Panc1 (cell line): ENCODE data around the gene AGAP1. TPM values are rescaled to one million over a fixed set of nuclear protein-coding genes. Genes with fewer than 3 reads are reported as not detected.

Source experiments
- ATAC-seq: fragments of 200-7000 bp; cut with Tn5 transposase; 2 replicates; pipeline ENCODE4 v1.9.1; 2020; ENCODE audit warnings: mild to moderate bottlenecking, moderate library complexity
- BruUV-seq: library from RNA; stranded (reverse); fragments of 400-500 nt; replicated peaks from 2 replicates; lab custom pipeline; 2021; lab: Mats Ljungman, UMichigan
- CTCF ChIA-PET: fragments of 300-600 bp; sonication (Branson Sonifier 250); formaldehyde crosslinking; loops from one replicate; lab custom pipeline; 2022; ENCODE audit warnings: antibody characterized with exemption; lab: Charles Lee
- POLR2A ChIA-PET: fragments of 300-600 bp; sonication (Branson Sonifier 250); formaldehyde crosslinking; loops from one replicate; lab custom pipeline; 2022; ENCODE audit warnings: antibody characterized with exemption; lab: Charles Lee
- DNase-seq: peaks from one replicate; pipeline ENCODE4 v3.0.0-alpha.2; 2010; ENCODE audit warnings: low read depth, low spot score
- H3K27ac ChIP-seq: 2 replicates; pipeline ENCODE4 v1.5.1; 2011; ENCODE audit warnings: mild to moderate bottlenecking, low read length, inconsistent platforms
- H3K27me3 ChIP-seq: fragments of 200-500 bp; sonication (Bioruptor generic); 2 replicates; pipeline ENCODE4 v1.6.0; 2014; ENCODE audit warnings: low read length, inconsistent platforms; ENCODE audit not compliant: control insufficient read depth, insufficient read depth
- H3K36me3 ChIP-seq: fragments of 200-500 bp; sonication (Bioruptor generic); 2 replicates; pipeline ENCODE4 v1.5.1; 2014; ENCODE audit warnings: inconsistent platforms, mild to moderate bottlenecking, low read length, moderate library complexity; ENCODE audit not compliant: control insufficient read depth, insufficient read depth
- H3K4me1 ChIP-seq: 2 replicates; pipeline ENCODE4 v1.5.1; 2011; ENCODE audit warnings: inconsistent platforms, mild to moderate bottlenecking, low read length, moderate library complexity; ENCODE audit not compliant: control insufficient read depth, insufficient read depth
- H3K4me3 ChIP-seq, 2 experiments: 2 replicates each; pipeline ENCODE4 v1.5.1; 2011 to 2012; ENCODE audit warnings: low read depth in 2 of 2, low read length in 2 of 2, mild to moderate bottlenecking in 2 of 2, inconsistent platforms in 1 of 2, moderate library complexity in 1 of 2
- H3K9me3 ChIP-seq: fragments of 200-500 bp; sonication (Bioruptor generic); 2 replicates; pipeline ENCODE4 v1.5.1; 2014; ENCODE audit warnings: low read depth, mild to moderate bottlenecking, inconsistent platforms, low read length, moderate library complexity; ENCODE audit not compliant: control insufficient read depth, insufficient read depth
- CTCF ChIP-seq: fragments of 450-650 bp; IDR thresholded peaks from 2 replicates; pipeline ENCODE4 v1.5.1; 2017; ENCODE audit warnings: mild to moderate bottlenecking
- POLR2AphosphoS5 ChIP-seq: IDR thresholded peaks from 2 replicates; pipeline ENCODE4 v1.6.1; 2012; ENCODE audit warnings: mild to moderate bottlenecking, low read depth, low read length, moderate library complexity
- REST ChIP-seq, 2 experiments: IDR thresholded peaks; 2 replicates each; pipeline ENCODE4 v1.6.1; 2011 to 2012; ENCODE audit warnings: low read depth in 2 of 2, control low read depth in 1 of 2, low read length in 1 of 2, mild to moderate bottlenecking in 1 of 2, moderate library complexity in 1 of 2; ENCODE audit not compliant: insufficient read depth in 1 of 2
- SIN3A ChIP-seq: IDR thresholded peaks from 2 replicates; pipeline ENCODE4 v1.6.1; 2012; ENCODE audit warnings: low read depth, mild to moderate bottlenecking, low read length, moderate library complexity, borderline replicate concordance; ENCODE audit not compliant: insufficient read depth
- TCF7L2 ChIP-seq: IDR thresholded peaks from 2 replicates; pipeline ENCODE4 v1.6.1; 2011; ENCODE audit warnings: mild to moderate bottlenecking, low read depth, low read length, inconsistent platforms
- in situ Hi-C: cut with HindIII; loops from 2 replicates; pipeline ENCODE4 v1.10.0; 2016; ENCODE audit warnings: low sequenced_read_pairs, low pct_unique_long_range_greater_than_20kb
- intact Hi-C: fragments of 100-400 bp; cut with micrococcal nuclease; formaldehyde crosslinking; loops from one replicate; pipeline ENCODE4 v1.10.0; 2022; ENCODE audit not compliant: unreplicated experiment
- total RNA-seq: library from RNA; stranded (reverse); gene quantifications from one replicate; pipeline ENCODE4 v1.2.1, GENCODE V29; 2021; ENCODE audit not compliant: unreplicated experiment

The AGAP1 gene
- total RNA-seq, 1 experiment from 2014 or later = 38.9 TPM

- H3K4me3 ChIP-seq = no peak overlapping the region
- no peaks in the 10 kb centered on the region for H3K4me1 ChIP-seq
- H3K27ac ChIP-seq = no peak overlapping the region
- ATAC-seq = no peak
- TF ChIP-seq TCF7L2 (no peak), CTCF (no peak), REST (IDR thresholded peaks at IDR 0.05; ENCODE audit: insufficient read depth in 1 of 2, low read depth in 2 of 2, low read length in 1 of 2) (no peak), POLR2AphosphoS5 (no peak), SIN3A (no peak)
- no peaks in the 10 kb centered on the region for H3K9me3 ChIP-seq
- no peak for DNase-seq
- H3K27me3 ChIP-seq = no peaks in the 10 kb centered on the region
- H3K36me3 ChIP-seq = no peaks in the 10 kb centered on the region
- intact Hi-C loops = no loop called here
- ChIA-PET POLR2A (no interaction called here), CTCF (no interaction called here)
- in situ Hi-C loops = no loop called here
- BruUV-seq = no TSS peak
Observed at GRCh38 chr2:235811446-235812184, 317.8 kb downstream of the AGAP1 start.

GRCh38 chr2:235812185-235812665 lies 318.4 kb downstream of the AGAP1 start:
- Histone ChIP-seq H3K36me3 (no peaks in the 10 kb centered on the region), H3K27ac (no peak overlapping the region), H3K4me3 (no peak overlapping the region), H3K27me3 (no peaks in the 10 kb centered on the region), H3K4me1 (no peaks in the 10 kb centered on the region), H3K9me3 (no peaks in the 10 kb centered on the region)
- TF ChIP-seq CTCF = no peak
- no peak for TF ChIP-seq SIN3A
- no peak for TF ChIP-seq REST (IDR thresholded peaks at IDR 0.05; ENCODE audit: insufficient read depth in 1 of 2, low read depth in 2 of 2, low read length in 1 of 2)
- no peak for TF ChIP-seq TCF7L2
- no peak for TF ChIP-seq POLR2AphosphoS5
- ChIA-PET POLR2A (no interaction called here), CTCF (no interaction called here)
- intact Hi-C loops = no loop called here
- in situ Hi-C loops = no loop called here
- no TSS peak for BruUV-seq
- ATAC-seq = no peak
- no peak for DNase-seq
